ENCODE results near the gene B4GALT1.

DNA sequence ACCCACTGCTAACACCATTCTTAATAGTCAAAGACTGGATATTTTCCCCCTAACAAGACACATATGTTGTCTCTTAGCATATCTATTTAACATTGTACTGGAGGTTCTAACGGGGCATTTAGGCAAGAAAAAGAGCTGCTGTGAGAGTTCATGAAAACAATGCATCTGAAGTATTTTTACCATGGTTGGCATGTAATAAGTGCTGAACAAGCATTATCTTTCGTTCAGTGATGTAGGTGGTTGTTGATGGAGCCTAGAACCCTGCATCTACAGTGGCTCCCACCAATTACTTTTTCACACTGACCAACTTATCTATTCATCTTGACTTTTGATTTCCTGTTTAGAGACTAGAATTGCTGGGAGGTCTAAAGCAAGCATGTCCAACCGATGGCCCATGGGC lies 12.8 kb downstream of the B4GALT1 start:
- TF ChIP-seq NFRKB (IDR thresholded peaks at IDR 0.05), result no peak
- TF ChIP-seq, protein P1, sequence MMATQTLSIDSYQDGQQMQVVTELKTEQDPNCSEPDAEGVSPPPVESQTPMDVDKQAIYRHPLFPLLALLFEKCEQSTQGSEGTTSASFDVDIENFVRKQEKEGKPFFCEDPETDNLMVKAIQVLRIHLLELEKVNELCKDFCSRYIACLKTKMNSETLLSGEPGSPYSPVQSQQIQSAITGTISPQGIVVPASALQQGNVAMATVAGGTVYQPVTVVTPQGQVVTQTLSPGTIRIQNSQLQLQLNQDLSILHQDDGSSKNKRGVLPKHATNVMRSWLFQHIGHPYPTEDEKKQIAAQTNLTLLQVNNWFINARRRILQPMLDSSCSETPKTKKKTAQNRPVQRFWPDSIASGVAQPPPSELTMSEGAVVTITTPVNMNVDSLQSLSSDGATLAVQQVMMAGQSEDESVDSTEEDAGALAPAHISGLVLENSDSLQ (IDR thresholded peaks at IDR 0.05), result no peak
- no peak for TF ChIP-seq TARDBP (IDR thresholded peaks at IDR 0.05)
- no peak for TF ChIP-seq ZNF384 (IDR thresholded peaks at IDR 0.05)
- no peak for TF ChIP-seq FOXA1 (IDR thresholded peaks at IDR 0.05)
- no peak for TF ChIP-seq SUZ12 (IDR thresholded peaks at IDR 0.05)
- no peak for TF ChIP-seq LEF1 (IDR thresholded peaks at IDR 0.05; ENCODE audit: borderline replicate concordance)
- no peak for TF ChIP-seq ARNT (IDR thresholded peaks at IDR 0.05)
- TF ChIP-seq L3MBTL2 (conservative IDR thresholded peaks at IDR 0.05), result no peak
- TF ChIP-seq HDGF (IDR thresholded peaks at IDR 0.05; ENCODE audit: borderline replicate concordance), result no peak
- TF ChIP-seq BHLHE40 (IDR thresholded peaks at IDR 0.05; ENCODE audit: borderline replicate concordance), result no peak
- no peak for TF ChIP-seq FOXK2 (IDR thresholded peaks at IDR 0.05)
- TF ChIP-seq SP1 (IDR thresholded peaks at IDR 0.05), result no peak
- TF ChIP-seq ELF4 (IDR thresholded peaks at IDR 0.05), result no peak

All from HEK293T (cell line).